Measurements from ENCODE around the gene LYG1.

Gene LYG1

GRCh38 chr2:99261242-99261641 is 39.8 kb downstream of the LYG1 start:
- no peak for DNase-seq

GRCh38 chr2:99260184-99260583 is 40.8 kb downstream of the LYG1 start:
- DNase-seq: no peak

- DNase-seq: no peak
Measured at GRCh38 chr2:99259465-99259864, 41.5 kb downstream of the LYG1 start.

GRCh38 chr2:99256677-99257076 is 44.3 kb downstream of the LYG1 start:
- DNase-seq: no peak

GRCh38 chr2:99255491-99256318 is 45.3 kb downstream of the LYG1 start, which contains the start of gene LYG2:
Gene LYG2, minus strand, starts transcription at chr2:99255666. Its CDS starts 1,406 bp downstream, at chr2:99254260.
- no peak for DNase-seq

- no peak for DNase-seq
Measured at GRCh38 chr2:99249951-99250350, 51.0 kb downstream of the LYG1 start.

- DNase-seq: no peak
Measured at GRCh38 chr2:99242151-99242550, 58.8 kb downstream of the LYG1 start.

GRCh38 chr2:99240431-99240830 is 60.6 kb downstream of the LYG1 start:
- DNase-seq: no peak

GRCh38 chr2:99238599-99238998 is 62.4 kb downstream of the LYG1 start:
- DNase-seq: no peak
